Measurements from ENCODE around the gene GORASP1.
"Not testable (repeated sequence)": the region's sequence is repeated elsewhere in the genome, so short reads cannot be mapped to it uniquely, and the experiment has no call there.

GORASP1 gene

DNA sequence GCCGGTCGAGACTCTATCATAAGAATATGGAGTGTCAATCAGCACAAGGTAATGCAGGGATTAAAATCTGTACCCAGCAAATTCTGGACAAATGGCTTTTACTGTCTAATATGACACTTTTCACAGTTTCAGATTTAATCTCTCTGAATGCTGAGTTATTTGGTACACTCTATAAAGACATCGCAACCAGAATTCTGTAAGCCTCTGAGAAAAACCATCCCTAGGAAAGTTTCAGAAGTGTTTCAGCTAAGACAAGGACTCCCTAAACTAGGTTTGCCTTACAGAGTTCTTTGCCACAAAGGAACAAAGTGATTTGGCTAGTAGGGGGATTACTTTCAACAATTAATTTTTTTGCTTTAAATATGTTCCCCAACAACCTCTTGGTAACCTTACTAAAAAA lies 44.3 kb downstream of the GORASP1 start:
- no peaks in the 10 kb centered on the region for H3K9me3 ChIP-seq (ENCODE audit: insufficient read depth, low read depth, low read length)
- no peak overlapping the region for H2AFZ ChIP-seq (ENCODE audit: insufficient read depth, low read length, poor library complexity)
- no peak overlapping the region for H4K91ac ChIP-seq (ENCODE audit: low read depth, low read length)
- H3K9ac ChIP-seq (ENCODE audit: low read length) = no peak overlapping the region
- no peaks in the 10 kb centered on the region for H3K4me1 ChIP-seq (ENCODE audit: control insufficient read depth in 1 of 2, insufficient read depth in 2 of 2, low read length in 2 of 2)
- no peak overlapping the region for H2BK5ac ChIP-seq (ENCODE audit: low read depth, low read length, poor library complexity)
- H4K12ac ChIP-seq (ENCODE audit: low read depth, low read length) = no peak overlapping the region
- H3K23ac ChIP-seq (ENCODE audit: low read length) = no peak overlapping the region
- H3K79me1 ChIP-seq (ENCODE audit: low read length) = no peaks in the 10 kb centered on the region
- H3K79me2 ChIP-seq (ENCODE audit: control insufficient read depth, insufficient read depth, low read length, poor library complexity) = no peaks in the 10 kb centered on the region
- H3K4me2 ChIP-seq (ENCODE audit: low read length) = no peak overlapping the region
- no peak overlapping the region for H2AK5ac ChIP-seq (ENCODE audit: low read length)
- no peaks in the 10 kb centered on the region for H3K27me3 ChIP-seq (ENCODE audit: insufficient read depth, low read length)
- H3K27ac ChIP-seq (ENCODE audit: low read depth, low read length) = no peak overlapping the region
- no peak for DNase-seq
- no peak overlapping the region for H3K18ac ChIP-seq (ENCODE audit: low read length)
- H4K8ac ChIP-seq (ENCODE audit: low read depth, low read length) = no peak overlapping the region
- no peak overlapping the region for H3K4me3 ChIP-seq (ENCODE audit: low read depth, low read length)
- WGBS (ENCODE audit: extremely low coverage, insufficient coverage, insufficient read length) = no CpG with 5 or more reads among the region's 3 CpGs
- no peak overlapping the region for H2BK120ac ChIP-seq (ENCODE audit: insufficient read depth, low read length, poor library complexity)
- no peak overlapping the region for H3K14ac ChIP-seq (ENCODE audit: low read length)
- H2BK12ac ChIP-seq (ENCODE audit: low read length) = no peak overlapping the region
- H3K4ac ChIP-seq (ENCODE audit: low read depth, low read length) = no peak overlapping the region
- peaks cover 0 to 2% of the 10 kb centered on the region in 2 experiments for H3K36me3 ChIP-seq (ENCODE audit: control insufficient read depth in 1 of 2, insufficient read depth in 2 of 2, low read length in 2 of 2)

DNA sequence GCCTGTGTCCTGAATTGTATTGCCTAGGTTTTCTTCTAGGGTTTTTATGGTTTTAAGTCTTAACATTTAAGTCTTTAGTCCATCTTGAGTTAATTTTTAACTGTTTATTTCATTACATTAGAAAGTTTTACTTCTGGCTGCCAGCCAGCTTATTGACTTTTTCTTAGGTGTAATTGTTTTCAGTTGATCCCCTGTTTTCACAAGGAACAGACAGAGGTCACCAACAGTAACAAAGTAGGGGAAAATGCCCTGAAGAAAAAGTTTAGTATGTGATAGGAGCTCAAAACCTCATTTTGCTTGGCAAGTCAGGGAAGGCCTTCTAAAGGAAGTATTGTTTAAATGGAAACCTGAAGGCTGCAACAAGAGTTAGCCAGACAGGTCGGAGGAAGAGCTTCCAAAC lies 45.2 kb downstream of the GORASP1 start:
- H3K14ac ChIP-seq (ENCODE audit: low read length) = no peak overlapping the region
- H3K4me2 ChIP-seq (ENCODE audit: low read length) = no peak overlapping the region
- H3K36me3 ChIP-seq (ENCODE audit: control insufficient read depth in 1 of 2, insufficient read depth in 2 of 2, low read length in 2 of 2) = no peaks in the 10 kb centered on the region
- H3K9me3 ChIP-seq (ENCODE audit: insufficient read depth, low read depth, low read length) = no peaks in the 10 kb centered on the region
- no peaks in the 10 kb centered on the region for H3K79me1 ChIP-seq (ENCODE audit: low read length)
- no peak overlapping the region for H3K4ac ChIP-seq (ENCODE audit: low read depth, low read length)
- no peak overlapping the region for H2AFZ ChIP-seq (ENCODE audit: insufficient read depth, low read length, poor library complexity)
- H3K4me3 ChIP-seq (ENCODE audit: low read depth, low read length) = no peak overlapping the region
- H3K27me3 ChIP-seq (ENCODE audit: insufficient read depth, low read length) = no peaks in the 10 kb centered on the region
- no peak overlapping the region for H2BK5ac ChIP-seq (ENCODE audit: low read depth, low read length, poor library complexity)
- H2AK5ac ChIP-seq (ENCODE audit: low read length) = no peak overlapping the region
- no peaks in the 10 kb centered on the region for H3K4me1 ChIP-seq (ENCODE audit: control insufficient read depth in 1 of 2, insufficient read depth in 2 of 2, low read length in 2 of 2)
- H4K91ac ChIP-seq (ENCODE audit: low read depth, low read length) = no peak overlapping the region
- no peak overlapping the region for H3K9ac ChIP-seq (ENCODE audit: low read length)
- no peak overlapping the region for H3K23ac ChIP-seq (ENCODE audit: low read length)
- no peak overlapping the region for H3K27ac ChIP-seq (ENCODE audit: low read depth, low read length)
- H4K12ac ChIP-seq (ENCODE audit: low read depth, low read length) = no peak overlapping the region
- H3K79me2 ChIP-seq (ENCODE audit: control insufficient read depth, insufficient read depth, low read length, poor library complexity) = no peaks in the 10 kb centered on the region
- DNase-seq = no peak
- H2BK12ac ChIP-seq (ENCODE audit: low read length) = no peak overlapping the region
- H2BK120ac ChIP-seq (ENCODE audit: insufficient read depth, low read length, poor library complexity) = no peak overlapping the region
- H4K8ac ChIP-seq (ENCODE audit: low read depth, low read length) = no peak overlapping the region
- no peak overlapping the region for H3K18ac ChIP-seq (ENCODE audit: low read length)
- no CpG with 5 or more reads among the region's 1 CpG for WGBS (ENCODE audit: extremely low coverage, insufficient coverage, insufficient read length)

DNA sequence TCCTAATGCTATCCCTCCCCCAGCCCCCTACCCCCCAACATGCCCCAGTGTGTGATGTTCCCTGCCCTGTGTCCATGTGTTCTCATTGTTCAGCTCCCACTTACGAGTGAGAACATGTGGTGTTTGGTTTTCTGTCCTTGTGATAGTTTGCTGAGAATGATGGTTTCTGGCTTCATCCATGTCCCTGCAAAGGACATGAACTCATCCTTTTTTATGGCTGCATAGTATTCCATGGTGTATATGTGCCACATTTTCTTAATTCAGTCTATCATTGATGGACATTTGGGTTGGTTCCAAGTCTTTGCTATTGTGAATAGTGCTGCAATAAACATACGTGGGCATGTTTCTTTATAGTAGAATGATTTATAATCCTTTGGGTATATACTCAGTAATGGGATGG lies 46.2 kb downstream of the GORASP1 start:
- not testable (repeated sequence) for H3K4ac ChIP-seq (ENCODE audit: low read depth, low read length); H3K79me1 ChIP-seq (ENCODE audit: low read length); H2BK12ac ChIP-seq (ENCODE audit: low read length); H3K27me3 ChIP-seq (ENCODE audit: insufficient read depth, low read length); H3K4me2 ChIP-seq (ENCODE audit: low read length); DNase-seq; H4K8ac ChIP-seq (ENCODE audit: low read depth, low read length); H4K91ac ChIP-seq (ENCODE audit: low read depth, low read length); H4K12ac ChIP-seq (ENCODE audit: low read depth, low read length); H2BK5ac ChIP-seq (ENCODE audit: low read depth, low read length, poor library complexity); H3K9me3 ChIP-seq (ENCODE audit: insufficient read depth, low read depth, low read length); H3K36me3 ChIP-seq (ENCODE audit: control insufficient read depth in 1 of 2, insufficient read depth in 2 of 2, low read length in 2 of 2); H3K4me3 ChIP-seq (ENCODE audit: low read depth, low read length); H3K79me2 ChIP-seq (ENCODE audit: control insufficient read depth, insufficient read depth, low read length, poor library complexity); H2AFZ ChIP-seq (ENCODE audit: insufficient read depth, low read length, poor library complexity); H3K23ac ChIP-seq (ENCODE audit: low read length); H3K9ac ChIP-seq (ENCODE audit: low read length); H3K14ac ChIP-seq (ENCODE audit: low read length); H3K27ac ChIP-seq (ENCODE audit: low read depth, low read length); H3K18ac ChIP-seq (ENCODE audit: low read length); H2BK120ac ChIP-seq (ENCODE audit: insufficient read depth, low read length, poor library complexity); H3K4me1 ChIP-seq (ENCODE audit: control insufficient read depth in 1 of 2, insufficient read depth in 2 of 2, low read length in 2 of 2); H2AK5ac ChIP-seq (ENCODE audit: low read length)
- WGBS (ENCODE audit: extremely low coverage, insufficient coverage, insufficient read length) = no CpG with 5 or more reads among the region's 2 CpGs

DNA sequence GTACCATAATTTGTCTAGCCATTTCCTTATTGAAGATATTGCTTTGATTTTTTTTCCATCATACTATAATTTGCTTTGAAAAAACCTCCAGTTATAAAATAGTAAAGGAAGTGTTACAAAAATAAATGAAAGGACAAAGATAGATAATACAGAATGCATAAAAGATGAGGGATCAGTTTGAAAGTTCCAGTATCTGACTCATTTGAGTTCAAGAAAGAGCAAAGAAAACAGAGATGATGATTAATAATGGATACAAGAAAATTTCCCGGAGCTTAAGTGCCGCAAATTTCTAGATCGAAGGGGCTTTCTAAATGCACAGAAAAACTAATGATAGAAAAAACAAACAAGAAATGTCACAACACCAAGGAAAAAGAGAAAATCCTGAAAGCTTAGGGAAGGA lies 51.3 kb downstream of the GORASP1 start:
- Histone ChIP-seq H2BK5ac (ENCODE audit: low read depth, low read length, poor library complexity) (no peak overlapping the region), H2BK120ac (ENCODE audit: insufficient read depth, low read length, poor library complexity) (no peak overlapping the region), H3K9me3 (ENCODE audit: insufficient read depth, low read depth, low read length) (no peaks in the 10 kb centered on the region), H3K79me2 (ENCODE audit: control insufficient read depth, insufficient read depth, low read length, poor library complexity) (peaks cover 2% of the 10 kb centered on the region), H2AFZ (ENCODE audit: insufficient read depth, low read length, poor library complexity) (no peak overlapping the region), H4K8ac (ENCODE audit: low read depth, low read length) (no peak overlapping the region), H3K36me3 (ENCODE audit: control insufficient read depth in 1 of 2, insufficient read depth in 2 of 2, low read length in 2 of 2) (no peaks in the 10 kb centered on the region), H3K23ac (ENCODE audit: low read length) (no peak overlapping the region), H2BK12ac (ENCODE audit: low read length) (no peak overlapping the region), H4K12ac (ENCODE audit: low read depth, low read length) (no peak overlapping the region), H3K4me1 (ENCODE audit: control insufficient read depth in 1 of 2, insufficient read depth in 2 of 2, low read length in 2 of 2) (peaks cover 0 to 3% of the 10 kb centered on the region in 2 experiments), H3K18ac (ENCODE audit: low read length) (no peak overlapping the region), H3K4me3 (ENCODE audit: low read depth, low read length) (no peak overlapping the region), H3K27ac (ENCODE audit: low read depth, low read length) (no peak overlapping the region), H3K79me1 (ENCODE audit: low read length) (peaks cover 8% of the 10 kb centered on the region), H3K27me3 (ENCODE audit: insufficient read depth, low read length) (no peaks in the 10 kb centered on the region), H2AK5ac (ENCODE audit: low read length) (no peak overlapping the region), H4K91ac (ENCODE audit: low read depth, low read length) (no peak overlapping the region), H3K4ac (ENCODE audit: low read depth, low read length) (no peak overlapping the region), H3K9ac (ENCODE audit: low read length) (no peak overlapping the region), H3K4me2 (ENCODE audit: low read length) (no peak overlapping the region), H3K14ac (ENCODE audit: low read length) (no peak overlapping the region)
- WGBS (ENCODE audit: extremely low coverage, insufficient coverage, insufficient read length) = no CpG with 5 or more reads among the region's 3 CpGs
- DNase-seq = no peak
